Kidney epithelial cell (primary cell): Measurements from ENCODE around the gene PTPRD. TPM values are rescaled to one million over a fixed set of nuclear protein-coding genes. Genes with fewer than 3 reads are reported as not detected.

Experiments used
- DNase-seq: peaks from one replicate; pipeline ENCODE4 v3.0.0-alpha.2; 2010; ENCODE audit warnings: low read depth
- H3K27me3 ChIP-seq: 2 replicates; pipeline ENCODE4 v1.6.0; 2011; ENCODE audit warnings: low read length; ENCODE audit not compliant: control insufficient read depth, insufficient read depth
- H3K36me3 ChIP-seq: 2 replicates; pipeline ENCODE4 v1.5.1; 2011; ENCODE audit warnings: low read length; ENCODE audit not compliant: control insufficient read depth, insufficient read depth
- H3K4me3 ChIP-seq: 2 replicates; pipeline ENCODE4 v1.5.1; 2011; ENCODE audit warnings: low read depth, mild to moderate bottlenecking, control low read depth, low read length
- CTCF ChIP-seq: IDR thresholded peaks from 2 replicates; pipeline ENCODE4 v1.5.1; 2011; ENCODE audit warnings: mild to moderate bottlenecking, moderate library complexity, low read length, control low read depth, inconsistent platforms; ENCODE audit not compliant: insufficient read depth, poor library complexity, severe bottlenecking
- total RNA-seq: library from RNA; depleted of rRNA; stranded (reverse); fragments of >200 nt; gene quantifications from 2 replicates; pipeline ENCODE4 v1.2.3, GENCODE V29; 2015

Gene PTPRD
- total RNA-seq, 1 donor from 2014 or later: 18.8 TPM

DNA sequence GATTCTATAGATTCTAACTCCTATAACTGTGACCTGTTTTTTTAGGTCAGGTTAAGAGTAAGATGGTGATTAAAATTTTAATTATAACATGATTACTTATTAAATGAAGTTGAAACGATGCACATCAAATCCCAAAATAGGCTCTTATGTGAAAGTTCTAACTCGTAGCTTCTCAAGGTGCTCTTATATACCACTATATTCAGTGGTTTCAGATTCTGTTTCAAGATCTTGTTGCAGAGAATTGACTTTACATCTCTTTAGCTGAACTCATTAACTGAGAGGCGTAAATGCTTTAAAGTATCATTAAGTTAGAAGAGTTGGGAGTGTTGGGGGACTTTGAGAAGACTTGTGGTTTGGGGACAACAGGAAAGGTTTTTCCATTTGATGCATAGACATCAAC lies 1399.8 kb downstream of the PTPRD start:
- Histone ChIP-seq H3K27me3 (no peaks in the 10 kb centered on the region), H3K4me3 (no peak overlapping the region), H3K36me3 (no peaks in the 10 kb centered on the region)
- TF ChIP-seq CTCF: no peak
- no peak for DNase-seq

DNA sequence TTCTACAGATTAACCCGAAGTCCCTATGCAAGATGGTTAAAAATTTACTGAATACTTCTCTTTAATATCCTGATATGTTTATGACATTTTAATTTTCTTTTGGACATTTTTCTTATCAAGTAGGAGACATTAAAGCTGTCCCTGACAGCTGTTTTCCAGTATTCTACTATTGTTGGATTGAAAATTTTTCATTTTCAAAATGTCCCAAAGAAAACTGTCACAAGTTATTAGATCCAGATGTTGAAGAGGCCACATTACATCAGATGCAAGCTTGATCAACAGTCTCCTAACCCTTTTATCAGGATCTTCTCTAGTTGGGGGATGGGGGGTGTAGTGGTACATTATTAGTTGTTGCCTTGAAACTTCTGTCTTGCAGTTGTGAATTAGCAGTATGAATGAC lies 1410.5 kb downstream of the PTPRD start:
- Histone ChIP-seq H3K4me3 (no peak overlapping the region), H3K27me3 (no peaks in the 10 kb centered on the region), H3K36me3 (no peaks in the 10 kb centered on the region)
- TF ChIP-seq CTCF: no peak
- no peak for DNase-seq

DNA sequence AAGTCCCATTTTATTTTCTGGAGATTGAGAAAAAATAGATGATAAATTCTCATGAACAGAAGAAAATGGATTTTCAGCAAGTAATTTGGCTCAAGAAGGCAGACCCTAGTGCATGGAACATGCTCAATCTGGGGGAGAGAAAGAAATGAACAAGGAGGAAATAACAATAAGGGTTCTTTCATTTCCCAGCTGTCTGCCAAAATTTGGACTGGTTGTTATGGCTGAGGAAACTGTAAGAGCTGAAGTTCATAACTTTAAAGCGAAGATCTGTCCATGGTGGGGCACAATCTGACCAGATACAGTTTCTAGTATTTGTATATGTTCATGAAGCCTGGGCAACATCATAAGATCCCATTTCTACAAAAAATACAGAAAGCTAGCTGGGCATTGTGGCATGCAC lies 1426.7 kb downstream of the PTPRD start:
- no peak for TF ChIP-seq CTCF
- no peaks in the 10 kb centered on the region for H3K36me3 ChIP-seq
- H3K4me3 ChIP-seq: no peak overlapping the region
- H3K27me3 ChIP-seq: no peaks in the 10 kb centered on the region
- no peak for DNase-seq

- DNase-seq: no peak
- H3K4me3 ChIP-seq: no peak overlapping the region
- no peaks in the 10 kb centered on the region for H3K27me3 ChIP-seq
- no peak for TF ChIP-seq CTCF
- no peaks in the 10 kb centered on the region for H3K36me3 ChIP-seq
Observed at GRCh38 chr9:9182431-9182830, 1430.4 kb downstream of the PTPRD start.

DNA sequence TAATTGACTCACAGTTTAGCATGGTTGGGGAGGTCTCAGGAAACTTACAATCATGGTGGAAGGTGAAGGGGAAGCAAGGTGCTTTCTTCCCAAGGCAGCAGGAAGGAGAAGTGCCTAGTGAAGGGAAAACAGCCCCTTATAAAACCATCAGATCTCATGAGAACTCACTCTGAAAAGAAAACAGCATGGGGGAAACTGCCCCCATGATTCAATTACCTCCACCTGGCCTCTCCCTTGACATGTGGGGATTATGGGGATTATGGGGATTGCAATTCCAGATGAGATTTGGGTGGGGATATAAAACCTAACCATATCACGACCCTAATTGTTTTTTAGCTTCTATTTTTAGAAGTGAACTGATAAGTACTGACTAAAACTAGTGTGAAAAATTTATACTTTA lies 1435.7 kb downstream of the PTPRD start:
- TF ChIP-seq CTCF: no peak
- Histone ChIP-seq H3K27me3 (no peaks in the 10 kb centered on the region), H3K4me3 (no peak overlapping the region), H3K36me3 (no peaks in the 10 kb centered on the region)
- DNase-seq: no peak

DNA sequence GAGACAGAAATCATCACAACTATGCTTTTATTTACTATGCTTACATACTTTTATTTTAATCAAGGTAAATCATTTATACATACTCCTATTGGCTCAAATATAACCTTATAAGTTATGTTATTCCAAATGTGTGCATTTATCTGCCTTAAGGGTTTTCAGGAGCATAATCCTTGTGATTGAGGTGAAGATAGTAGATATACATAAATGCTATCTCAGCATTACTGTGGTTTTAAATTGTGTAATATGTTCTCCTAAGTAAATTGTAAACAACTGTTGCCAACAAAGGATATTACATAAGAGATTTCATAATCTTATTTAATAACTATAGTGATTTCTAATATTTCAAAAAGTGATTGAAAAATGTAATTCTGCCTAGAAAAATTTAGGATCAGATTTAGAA lies 1438.4 kb downstream of the PTPRD start:
- Histone ChIP-seq H3K27me3 (no peaks in the 10 kb centered on the region), H3K4me3 (no peak overlapping the region), H3K36me3 (no peaks in the 10 kb centered on the region)
- DNase-seq: no peak
- TF ChIP-seq CTCF: no peak
